ENCODE data around the gene PROSER2. TPM values are rescaled to one million over a fixed set of nuclear protein-coding genes. Genes with fewer than 3 reads are reported as not detected.

PROSER2 gene
- total RNA-seq, 1 experiment from 2014 or later = 10.6 TPM

DNA sequence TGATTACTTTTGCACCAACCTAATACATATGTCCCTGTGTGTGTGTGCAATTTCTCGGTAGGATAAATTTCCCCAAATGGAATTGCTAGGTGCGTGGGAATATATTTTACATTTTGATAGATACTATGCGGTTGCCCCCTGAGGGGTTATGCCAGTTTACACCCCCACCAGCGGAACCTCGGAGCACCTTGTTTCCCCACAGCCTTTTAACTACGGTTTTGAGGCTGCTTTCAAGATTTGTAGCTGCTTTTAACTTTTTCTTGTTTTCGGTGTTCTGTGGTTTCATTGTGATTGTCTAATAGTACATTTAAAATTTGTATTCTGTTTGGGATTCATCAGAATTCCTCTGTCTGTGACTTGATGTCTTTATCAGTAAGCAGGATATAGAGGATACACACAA lies 22.0 kb downstream of the PROSER2 start:
- TF ChIP-seq CTCF (conservative IDR thresholded peaks at IDR 0.05) = no peak
- Mint-ChIP-seq H3K4me3 (no peak overlapping the region), H3K4me1 (peaks cover 2 to 3% of the 10 kb centered on the region in 2 experiments; a peak in 2 of 4 replicates), H3K27me3 (ENCODE audit: low read depth) (no peaks in the 10 kb centered on the region), H3K27ac (peak overlapping the region in 1 of 3 experiments; percentile 38; a peak in 1 of 7 replicates), H3K36me3 (ENCODE audit: insufficient read depth in 1 of 3, low read depth in 3 of 3) (no peaks in the 10 kb centered on the region; a peak in 1 of 7 replicates), H3K9me3 (no peaks in the 10 kb centered on the region)
- no peak overlapping the region for H3K9ac ChIP-seq (ENCODE audit: extremely low read depth, insufficient read length, low read length)
- no peak overlapping the region for H3K18ac ChIP-seq (ENCODE audit: insufficient read length, low read depth, low read length)
- no peak overlapping the region for H3T11ph ChIP-seq (ENCODE audit: low read length)
- no peaks in the 10 kb centered on the region for H3K79me1 ChIP-seq (ENCODE audit: insufficient read depth, low read depth, low read length, poor library complexity, severe bottlenecking)
- no peak overlapping the region for H2BK5ac ChIP-seq (ENCODE audit: insufficient read length, low read length)
- H3K4me2 ChIP-seq (ENCODE audit: insufficient read depth, insufficient read length, low read length) = no peak overlapping the region
- H3K79me2 ChIP-seq (ENCODE audit: insufficient read depth, low read length) = no peaks in the 10 kb centered on the region
- no peak overlapping the region for H4K5ac ChIP-seq (ENCODE audit: insufficient read length, low read depth, low read length)
- WGBS (ENCODE audit: extremely low coverage, insufficient read length, low lambda C conversion rate) = no CpG with 5 or more reads among the region's 7 CpGs
- H2BK15ac ChIP-seq (ENCODE audit: low read depth, low read length) = no peak overlapping the region
- no peak for DNase-seq
- H3K56ac ChIP-seq (ENCODE audit: insufficient read length, low read depth, low read length) = no peak overlapping the region
- H4K20me1 ChIP-seq (ENCODE audit: control insufficient read depth, insufficient read depth, insufficient read length) = no peaks in the 10 kb centered on the region
- H4K8ac ChIP-seq (replicated peaks; ENCODE audit: insufficient read length, low read depth, low read length) = no peak overlapping the region
- no peak overlapping the region for H2BK20ac ChIP-seq (ENCODE audit: low read depth, low read length, poor library complexity, severe bottlenecking)
- no peak overlapping the region for H2AFZ ChIP-seq (ENCODE audit: low read length)
- no peak overlapping the region for H2BK120ac ChIP-seq (ENCODE audit: low read depth, low read length, poor library complexity, severe bottlenecking)
- H3K27me3 ChIP-seq (ENCODE audit: insufficient read depth, low read length) = no peaks in the 10 kb centered on the region
- no peak overlapping the region for H4K91ac ChIP-seq (ENCODE audit: insufficient read length, low read depth, low read length)
- no peak overlapping the region for H3K23ac ChIP-seq (ENCODE audit: insufficient read length, low read depth, low read length)
- H3K23me2 ChIP-seq (ENCODE audit: insufficient read length, low read depth, low read length, poor library complexity, severe bottlenecking) = no peaks in the 10 kb centered on the region
- H2AK5ac ChIP-seq (ENCODE audit: insufficient read length, low read length) = no peak overlapping the region
- no peak overlapping the region for H3K14ac ChIP-seq (ENCODE audit: insufficient read depth, low read length)
- no peaks in the 10 kb centered on the region for H3K4me1 ChIP-seq (ENCODE audit: insufficient read depth, low read length)
- no peaks in the 10 kb centered on the region for H3K9me3 ChIP-seq (ENCODE audit: control insufficient read depth, low read depth, low read length)
- H2BK12ac ChIP-seq (ENCODE audit: insufficient read length, low read depth, low read length) = no peak overlapping the region
- no peak overlapping the region for H3K4ac ChIP-seq (ENCODE audit: low read depth, low read length)
- H3K27ac ChIP-seq (ENCODE audit: insufficient read length, low read depth, low read length) = no peak overlapping the region
